Dermis blood vessel endothelial cell (primary cell): ENCODE measurements around the gene LRRC3. TPM values are rescaled to one million over a fixed set of nuclear protein-coding genes. Genes with fewer than 3 reads are reported as not detected.
A peak's percentile ranks its signal among the peaks of the same experiment; 100 is the strongest.
"Not testable (repeated sequence)": the region's sequence is repeated elsewhere in the genome, so short reads cannot be mapped to it uniquely, and the experiment has no call there.

Source experiments
- DNase-seq: peaks from one replicate; pipeline ENCODE4 v3.0.0; 2010
- total RNA-seq: library from RNA; depleted of rRNA; stranded (reverse); fragments of >200 nt; gene quantifications from 2 replicates; pipeline ENCODE4 v1.2.3, GENCODE V29; 2014

LRRC3 gene, protein sequence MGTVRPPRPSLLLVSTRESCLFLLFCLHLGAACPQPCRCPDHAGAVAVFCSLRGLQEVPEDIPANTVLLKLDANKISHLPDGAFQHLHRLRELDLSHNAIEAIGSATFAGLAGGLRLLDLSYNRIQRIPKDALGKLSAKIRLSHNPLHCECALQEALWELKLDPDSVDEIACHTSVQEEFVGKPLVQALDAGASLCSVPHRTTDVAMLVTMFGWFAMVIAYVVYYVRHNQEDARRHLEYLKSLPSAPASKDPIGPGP
- 1.9 and 2.1 TPM in 2 replicates for total RNA-seq

- DNase-seq, result peak; percentile 88
These were observed at the start of gene LRRC3 for GRCh38 chr21:44454747-44455523. Gene LRRC3, plus strand, starts transcription at chr21:44455510. Its CDS starts 1,135 bp downstream, at chr21:44456645.

GRCh38 chr21:44405948-44406872 is 49.1 kb upstream of the LRRC3 start:
- no peak for DNase-seq

DNA sequence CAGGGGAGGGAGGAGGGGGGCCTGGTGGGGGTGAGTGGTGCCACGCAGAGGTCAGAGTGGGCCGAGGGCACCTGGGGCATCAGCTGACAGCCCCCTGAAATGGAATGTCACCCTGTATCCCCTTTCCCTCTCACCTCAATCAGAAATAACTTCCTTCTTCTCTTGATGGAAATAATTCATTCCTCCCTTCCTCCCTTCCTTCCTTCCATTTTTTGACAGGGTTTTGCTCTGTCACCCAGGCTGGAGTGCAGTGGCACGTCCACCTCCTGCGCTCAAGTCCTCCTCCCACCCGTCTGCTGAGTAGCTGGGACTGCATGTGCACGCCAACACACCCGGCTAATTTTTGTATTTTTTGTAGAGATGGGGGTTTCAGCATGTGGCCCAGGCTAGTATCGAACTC is 48.4 kb upstream of the LRRC3 start:
- DNase-seq, result no peak

DNA sequence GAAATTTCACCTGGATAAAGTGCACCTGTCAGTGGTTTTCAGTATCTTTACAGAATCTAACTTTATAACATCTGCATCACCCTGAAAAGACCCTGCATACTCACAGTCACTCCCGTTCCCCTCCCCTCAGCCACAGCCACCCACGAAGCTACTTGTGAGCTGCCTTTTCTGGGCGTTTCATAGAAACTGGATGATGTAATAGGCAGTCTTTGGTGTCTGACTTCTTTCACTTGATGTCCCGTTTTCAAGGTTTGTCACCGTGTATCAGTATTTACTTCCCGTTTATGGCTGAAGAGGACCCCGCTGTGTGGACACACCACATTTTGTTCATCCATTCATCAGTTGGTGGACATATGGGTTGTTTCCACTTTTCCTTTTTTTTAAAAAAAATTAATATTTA is 47.8 kb upstream of the LRRC3 start:
- DNase-seq, result no peak

DNA sequence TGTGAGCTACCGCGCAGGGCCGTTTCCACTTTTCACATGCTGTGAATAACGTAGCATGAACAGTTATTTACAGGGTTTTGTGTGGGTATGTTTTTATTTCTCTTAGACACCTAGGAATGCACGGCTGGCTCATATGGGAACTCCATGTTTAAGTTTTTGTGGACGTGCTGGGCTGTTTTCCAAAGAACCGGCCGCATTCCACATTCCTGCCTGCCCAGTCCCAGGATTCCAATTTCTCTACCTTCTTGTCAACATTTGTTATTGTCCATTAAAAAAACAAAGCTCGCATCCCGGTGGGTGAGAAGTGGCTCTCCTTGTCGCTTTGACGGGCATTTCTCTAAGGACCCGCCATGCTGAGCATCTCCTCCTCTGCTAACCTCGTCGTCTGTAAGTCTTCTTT is 47.1 kb upstream of the LRRC3 start:
- no peak for DNase-seq

GRCh38 chr21:44413566-44414290 is 41.6 kb upstream of the LRRC3 start:
- no peak for DNase-seq

- DNase-seq, result no peak
These were observed 40.8 kb upstream of the LRRC3 start for GRCh38 chr21:44414291-44415072.

DNA sequence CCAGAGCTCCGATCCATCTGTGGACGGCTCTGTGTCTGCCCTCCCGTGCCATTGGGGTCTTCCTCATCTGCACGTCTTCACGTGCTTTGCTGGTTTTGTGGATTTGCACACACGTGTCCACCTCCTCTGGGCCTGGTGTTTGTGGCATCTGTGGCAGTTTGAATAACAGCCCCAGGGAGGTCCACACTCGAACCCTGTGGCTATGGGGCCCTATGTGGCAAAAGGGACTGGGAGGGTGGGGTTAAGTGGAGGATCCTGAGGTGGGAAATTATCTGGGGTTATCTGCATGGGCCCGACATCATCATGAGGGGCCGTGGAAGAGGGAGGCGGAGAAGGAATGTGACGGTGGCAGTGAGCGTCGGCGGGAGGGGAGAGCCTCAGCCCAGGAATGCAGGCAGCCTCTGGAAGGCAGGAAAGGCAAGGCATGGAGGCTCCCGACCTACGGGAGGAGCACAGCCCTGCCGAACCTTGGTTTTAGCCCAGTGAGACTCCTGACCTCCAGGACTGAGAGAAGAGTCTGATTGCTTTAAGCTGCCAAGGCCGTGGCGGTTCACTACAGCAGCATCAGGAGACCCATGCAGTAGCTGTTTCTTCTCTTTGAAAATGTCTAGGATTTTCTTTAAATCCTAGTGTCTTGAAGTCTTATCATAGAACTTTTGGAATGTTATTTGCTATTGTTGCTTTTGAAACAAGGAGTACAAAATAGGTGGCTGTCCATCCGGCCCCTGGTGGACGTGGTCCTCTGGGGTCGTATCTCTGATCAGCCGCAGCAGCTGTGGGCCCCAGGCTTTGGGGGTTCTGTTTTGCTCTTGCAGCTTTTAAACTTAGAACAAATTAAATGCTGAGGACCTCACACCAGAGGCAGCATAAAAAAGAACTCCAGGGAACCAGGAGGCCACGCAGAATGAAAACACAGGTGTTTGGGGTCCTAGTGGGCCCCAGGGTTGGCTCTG is 40.0 kb upstream of the LRRC3 start:
- no peak for DNase-seq

DNA sequence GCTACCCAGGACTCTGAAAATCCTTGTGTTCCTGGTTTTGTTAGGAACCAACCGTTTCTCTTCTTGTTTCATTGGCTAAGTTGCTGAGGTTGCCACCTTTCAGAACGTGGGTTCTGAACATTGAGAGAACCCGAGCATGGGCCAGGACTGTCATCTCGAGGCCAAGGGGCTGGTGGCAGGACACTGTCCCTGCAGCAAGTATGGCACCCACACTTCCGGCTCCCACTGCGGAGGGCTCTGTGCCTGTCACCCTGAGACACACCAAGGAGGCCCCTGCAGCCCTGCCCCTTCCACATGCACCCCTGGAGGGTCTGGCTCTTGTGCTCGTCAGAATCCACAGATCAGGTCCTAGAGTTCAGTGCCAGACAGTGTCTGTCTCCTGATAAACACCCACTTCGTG is 39.1 kb upstream of the LRRC3 start:
- DNase-seq, result no peak

GRCh38 chr21:44417621-44418107 is 37.6 kb upstream of the LRRC3 start:
- DNase-seq, result not testable (repeated sequence)

DNA sequence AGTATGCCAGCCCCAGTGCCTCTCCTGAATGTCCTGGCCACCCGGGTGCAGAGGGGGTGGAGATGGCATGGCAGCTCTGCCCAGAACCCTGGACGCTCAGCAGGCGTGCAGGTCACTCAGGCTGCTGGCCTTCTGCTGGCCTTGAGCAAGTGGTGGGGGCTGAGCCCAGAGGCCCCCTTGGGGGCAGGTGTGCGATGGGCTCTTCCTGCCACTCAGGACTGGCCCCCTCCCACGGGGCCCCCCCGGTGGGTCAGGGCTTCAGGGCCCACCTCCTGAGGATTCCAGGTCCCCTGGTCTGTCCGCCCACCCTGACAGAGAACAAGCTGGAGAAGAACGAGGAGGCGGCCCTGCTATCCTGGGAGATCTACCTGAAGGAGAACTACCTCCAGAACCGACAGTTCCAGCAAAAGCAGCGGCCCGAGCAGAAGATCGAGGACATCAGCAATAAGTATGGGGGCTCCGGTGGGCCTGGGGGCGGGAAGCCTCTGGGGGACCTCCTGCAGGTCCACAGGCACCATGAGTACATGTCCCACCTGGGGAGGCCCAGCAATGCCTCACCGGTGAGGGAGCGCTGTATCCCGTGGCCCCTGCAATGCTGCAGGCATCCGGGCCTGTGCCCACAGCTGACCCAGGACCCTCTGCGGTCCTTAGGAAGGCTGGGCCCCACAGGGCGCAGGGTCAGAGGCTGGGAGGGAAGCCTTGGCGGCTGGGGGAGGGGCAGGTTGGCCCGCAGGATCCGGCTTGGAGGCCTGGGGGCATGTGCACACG is 37.0 kb upstream of the LRRC3 start:
- no peak for DNase-seq

GRCh38 chr21:44418876-44419230 is 36.5 kb upstream of the LRRC3 start:
- no peak for DNase-seq

DNA sequence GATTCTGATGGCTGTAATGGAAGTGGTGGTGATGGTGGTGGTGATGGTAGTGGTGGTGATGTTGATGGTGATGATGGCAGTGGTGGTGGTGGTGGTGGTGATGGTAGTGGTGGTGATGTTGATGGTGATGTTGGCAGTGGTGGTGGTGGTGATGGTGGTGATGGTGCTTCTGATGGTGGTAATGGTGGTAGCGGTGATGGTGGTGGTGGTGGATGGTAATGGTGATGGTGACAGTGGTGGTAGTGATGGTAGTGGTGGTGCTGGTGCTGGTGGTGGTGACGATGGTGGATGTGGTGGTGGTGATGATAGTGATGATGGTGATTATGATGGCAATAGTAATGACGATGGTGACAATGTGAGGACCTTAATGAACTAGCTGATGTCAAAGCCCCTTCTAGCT is 35.6 kb upstream of the LRRC3 start:
- DNase-seq, result no peak

- DNase-seq, result no peak
These were observed 34.7 kb upstream of the LRRC3 start for GRCh38 chr21:44420416-44421205.

DNA sequence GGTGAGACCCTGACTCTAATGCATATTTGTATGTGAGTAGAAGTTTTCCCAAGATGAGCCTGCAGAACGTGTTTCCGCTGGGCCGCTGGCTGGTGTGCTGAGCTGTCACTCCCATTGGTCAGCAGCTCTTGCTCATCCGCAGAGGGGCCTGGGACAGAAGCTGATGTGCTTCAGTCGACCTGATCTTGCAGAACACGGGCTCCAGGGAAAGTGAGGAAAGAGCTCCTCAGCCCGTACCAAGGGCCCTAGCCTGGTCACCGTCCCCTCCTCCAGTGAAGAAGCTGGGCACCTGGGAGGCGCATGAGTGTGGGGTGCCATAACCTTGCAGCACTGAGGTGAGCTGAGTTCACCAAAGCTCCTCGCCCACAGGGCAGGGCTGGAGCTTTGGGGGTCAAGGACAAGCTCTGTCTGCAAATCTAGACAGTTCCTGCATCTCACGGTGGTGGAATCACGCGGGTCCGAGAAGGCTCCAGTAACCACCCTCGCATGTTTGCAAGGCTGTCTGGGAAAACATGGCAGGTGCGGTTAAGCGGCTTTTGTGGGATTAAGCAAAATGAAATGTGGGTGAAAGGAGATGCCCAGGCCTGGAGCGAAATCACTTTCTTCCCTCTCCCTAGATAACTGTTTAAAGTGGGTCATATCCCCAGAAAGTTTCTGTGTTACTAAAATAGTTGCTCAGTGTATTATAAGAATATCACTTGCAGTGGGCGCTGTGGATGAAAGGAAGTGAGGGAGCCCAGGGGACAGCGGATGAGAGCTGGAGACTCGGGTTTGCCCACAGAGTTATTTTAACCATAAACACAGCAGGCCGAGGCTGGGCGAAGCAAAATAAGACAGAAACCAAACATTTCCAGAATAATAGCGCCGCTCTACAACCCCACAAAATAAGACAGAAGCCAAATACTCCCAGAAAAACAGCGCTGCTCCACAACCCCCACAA is 33.1 kb upstream of the LRRC3 start:
- no peak for DNase-seq

DNA sequence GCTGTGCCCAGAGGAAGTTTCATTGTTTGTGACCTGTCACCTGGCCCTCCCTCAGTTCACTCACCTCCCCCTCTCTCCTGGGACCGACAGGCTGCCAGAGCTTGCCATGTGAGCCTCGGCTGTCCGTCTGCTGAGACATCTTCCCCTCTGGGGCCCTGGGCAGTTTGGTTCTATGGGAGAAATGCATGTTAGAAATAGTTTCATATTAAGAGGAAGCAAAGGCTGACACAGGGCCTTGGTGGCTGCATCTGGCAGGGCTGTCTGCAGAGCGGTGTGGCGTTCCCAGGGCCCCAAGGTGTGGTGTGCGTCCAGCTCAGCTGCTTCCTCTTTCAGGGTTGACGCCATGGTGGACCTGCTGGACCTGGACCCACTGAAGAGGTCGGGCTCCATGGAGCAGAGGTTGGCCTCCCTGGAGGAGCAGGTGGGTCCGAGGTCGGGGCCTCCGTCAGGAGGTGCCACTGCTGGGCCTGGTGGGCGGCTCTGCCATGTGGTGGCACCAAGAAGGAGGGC is 31.9 kb upstream of the LRRC3 start:
- no peak for DNase-seq

DNA sequence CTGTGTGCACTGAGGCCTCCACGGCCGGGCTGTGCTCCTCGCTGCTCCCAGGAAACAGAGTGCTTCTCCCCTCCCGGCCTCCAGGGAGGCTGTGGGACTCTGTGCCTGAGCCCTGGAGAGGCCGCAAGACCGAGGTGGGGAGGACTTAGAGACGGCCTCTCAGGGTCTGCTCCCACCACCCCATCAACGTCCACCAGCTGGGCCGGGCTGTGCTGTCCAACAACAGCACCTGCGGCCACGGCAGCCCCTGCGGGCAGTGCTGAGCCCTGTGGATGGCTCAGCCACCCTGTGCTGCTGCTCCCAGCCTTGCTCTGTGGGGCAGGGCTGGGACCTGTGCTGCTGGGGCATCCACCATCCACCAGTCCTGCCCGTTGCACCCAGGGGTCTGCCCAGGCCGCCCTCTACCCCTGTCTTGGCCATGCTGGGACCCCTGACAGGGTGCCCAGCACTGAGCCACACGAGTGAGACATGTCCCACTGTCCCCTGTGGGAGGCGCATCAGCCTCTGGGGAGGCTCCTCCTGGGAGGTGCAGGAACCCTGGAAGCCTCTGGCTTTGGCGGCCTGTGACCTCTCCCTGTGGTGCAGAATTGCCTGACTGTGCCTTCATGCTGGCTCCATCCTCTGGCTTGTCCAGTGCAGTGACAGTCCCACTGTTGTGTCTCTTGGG is 31.2 kb upstream of the LRRC3 start:
- DNase-seq, result no peak
